Globus pallidus (tissue), 1 donor: ENCODE results near the gene ARFGAP3.
"Not testable (repeated sequence)": the region's sequence is repeated elsewhere in the genome, so short reads cannot be mapped to it uniquely, and the experiment has no call there.

Experiments
- DNase-seq: peaks from one replicate; pipeline ENCODE4 v3.0.0-alpha.2; 2015; ENCODE audit warnings: low spot score

ARFGAP3 gene

GRCh38 chr22:42794551-42795510 is 62.2 kb downstream of the ARFGAP3 start:
- DNase-seq = no peak

GRCh38 chr22:42793848-42794405 is 63.1 kb downstream of the ARFGAP3 start:
- DNase-seq = no peak

- no peak for DNase-seq
These were observed 63.9 kb downstream of the ARFGAP3 start for GRCh38 chr22:42792909-42793847.

- no peak for DNase-seq
These were observed 64.6 kb downstream of the ARFGAP3 start for GRCh38 chr22:42792453-42792908.

GRCh38 chr22:42791721-42792452 is 65.2 kb downstream of the ARFGAP3 start:
- DNase-seq = no peak

GRCh38 chr22:42788466-42788865 is 68.6 kb downstream of the ARFGAP3 start:
- DNase-seq = no peak

GRCh38 chr22:42788021-42788420 is 69.1 kb downstream of the ARFGAP3 start:
- no peak for DNase-seq

GRCh38 chr22:42787357-42787736 is 69.7 kb downstream of the ARFGAP3 start:
- DNase-seq = no peak

- DNase-seq = no peak
These were observed 70.3 kb downstream of the ARFGAP3 start for GRCh38 chr22:42786606-42787356.

GRCh38 chr22:42785706-42786499 is 71.2 kb downstream of the ARFGAP3 start:
- no peak for DNase-seq

- not testable (repeated sequence) for DNase-seq
These were observed 74.8 kb downstream of the ARFGAP3 start for GRCh38 chr22:42782306-42782705.

GRCh38 chr22:42780070-42780540 is 77.0 kb downstream of the ARFGAP3 start:
- peak; percentile 81 for DNase-seq

- DNase-seq = no peak
These were observed 79.9 kb downstream of the ARFGAP3 start for GRCh38 chr22:42777126-42777525.

- DNase-seq = no peak
These were observed 83.9 kb downstream of the ARFGAP3 start for GRCh38 chr22:42773167-42773566.

GRCh38 chr22:42772647-42773046 is 84.4 kb downstream of the ARFGAP3 start:
- no peak for DNase-seq

- DNase-seq = no peak
These were observed 86.0 kb downstream of the ARFGAP3 start for GRCh38 chr22:42770941-42771647.

GRCh38 chr22:42770448-42770726 is 86.7 kb downstream of the ARFGAP3 start:
- no peak for DNase-seq

- no peak for DNase-seq
These were observed 87.3 kb downstream of the ARFGAP3 start for GRCh38 chr22:42769574-42770447.

- DNase-seq = no peak
These were observed 87.9 kb downstream of the ARFGAP3 start for GRCh38 chr22:42769238-42769573.
